ENCODE measurements around the gene ODAM. TPM values are rescaled to one million over a fixed set of nuclear protein-coding genes. Genes with fewer than 3 reads are reported as not detected.

ODAM gene
- total RNA-seq, 1 experiment from 2014 or later = not detected

- no peak for TF ChIP-seq CTCF (IDR thresholded peaks at IDR 0.05 in 2 of 3, conservative IDR thresholded peaks at IDR 0.05 in 1 of 3; ENCODE audit: borderline replicate concordance in 1 of 3, insufficient read depth in 1 of 3, low read depth in 2 of 3, low read length in 2 of 3)
- no peak for TF ChIP-seq SP1 (IDR thresholded peaks at IDR 0.05; ENCODE audit: low read depth)
Measured at GRCh38 chr4:70153937-70154336, 41.6 kb upstream of the ODAM start, which contains the start of gene PRR27 (continued).

GRCh38 chr4:70158576-70158975 is 36.9 kb upstream of the ODAM start:
- Histone ChIP-seq H3K27me3 (ENCODE audit: insufficient read depth, low read length) (no peaks in the 10 kb centered on the region), H3K79me2 (ENCODE audit: insufficient read depth, low read length) (no peaks in the 10 kb centered on the region), H3K9ac (ENCODE audit: low read length) (no peak overlapping the region), H3K36me3 (ENCODE audit: control insufficient read depth in 1 of 2, insufficient read depth in 2 of 2, low read length in 2 of 2) (no peaks in the 10 kb centered on the region), H3K9me3 (ENCODE audit: control insufficient read depth in 1 of 2, insufficient read depth in 1 of 2, low read depth in 1 of 2, low read length in 2 of 2) (no peaks in the 10 kb centered on the region), H2AFZ (ENCODE audit: low read depth, low read length, poor library complexity, severe bottlenecking) (no peak overlapping the region), H3K4me1 (ENCODE audit: control insufficient read depth in 1 of 2, insufficient read depth in 2 of 2, low read length in 2 of 2) (no peaks in the 10 kb centered on the region), H4K20me1 (ENCODE audit: insufficient read depth) (no peaks in the 10 kb centered on the region), H3K4me3 (replicated peaks in 1 of 2; ENCODE audit: low read depth in 1 of 2, low read length in 2 of 2) (no peak overlapping the region), H3K27ac (ENCODE audit: low read depth, low read length) (no peak overlapping the region), H3K9me2 (ENCODE audit: insufficient read depth) (no peaks in the 10 kb centered on the region), H3K4me2 (ENCODE audit: low read length) (no peak overlapping the region)
- RAD21 ChIA-PET (ENCODE audit: low non-redundant PET in 1 of 2, low total read pairs in 2 of 2, uncharacterized antibody in 2 of 2, unreplicated experiment in 2 of 2) = interaction anchor here in 1 of 2 experiments (1.1 kb wide), 1 partner anchor 111 kb away, joined by 6 read pairs; no protein-coding TSS in a partner anchor
- DNase-seq (ENCODE audit: low read depth, low spot score) (no peak), ATAC-seq (no peak)
- no peak for TF ChIP-seq RAD21 (IDR thresholded peaks at IDR 0.05; ENCODE audit: low read depth)
- no peak for TF ChIP-seq POLR2AphosphoS5 (IDR thresholded peaks at IDR 0.05; ENCODE audit: low read depth, low read length)
- TF ChIP-seq REST (IDR thresholded peaks at IDR 0.05; ENCODE audit: low read depth) = no peak
- TF ChIP-seq YY1 (IDR thresholded peaks at IDR 0.05; ENCODE audit: extremely low read depth, insufficient replicate concordance, low read depth, low read length) = no peak
- no peak for TF ChIP-seq ZBTB33 (IDR thresholded peaks at IDR 0.05; ENCODE audit: extremely low read depth, insufficient replicate concordance, low read length)
- no peak for TF ChIP-seq EGR1 (IDR thresholded peaks at IDR 0.05; ENCODE audit: low read depth)
- no peak for TF ChIP-seq CEBPB (IDR thresholded peaks at IDR 0.05; ENCODE audit: low read depth)
- TF ChIP-seq CTCF (IDR thresholded peaks at IDR 0.05 in 2 of 3, conservative IDR thresholded peaks at IDR 0.05 in 1 of 3; ENCODE audit: borderline replicate concordance in 1 of 3, insufficient read depth in 1 of 3, low read depth in 2 of 3, low read length in 2 of 3) = no peak
- TF ChIP-seq EZH2 (IDR thresholded peaks at IDR 0.05) = no peak
- no peak for TF ChIP-seq ZNF274 (IDR thresholded peaks at IDR 0.05; ENCODE audit: low read depth, low read length)
- no peak for TF ChIP-seq SIN3A (IDR thresholded peaks at IDR 0.05; ENCODE audit: low read depth)
- no peak for TF ChIP-seq JUND (IDR thresholded peaks at IDR 0.05)
- no peak for TF ChIP-seq TCF7L2 (IDR thresholded peaks at IDR 0.05; ENCODE audit: borderline replicate concordance, extremely low read depth, insufficient read depth, insufficient read length)
- intact Hi-C loops (cut with micrococcal nuclease) = no loop called here
- no TSS peak for BruUV-seq (replicated peaks)
- CTCF ChIA-PET = no interaction called here
- POLR2A ChIA-PET = no interaction called here

Measured in HCT116 (cell line).